Choroid plexus epithelial cell (primary cell): Measurements from ENCODE around the gene NEMF.

Experiments used
- DNase-seq: peaks from one replicate; pipeline ENCODE4 v3.0.0-alpha.2; 2010; ENCODE audit warnings: low read depth
- H3K4me3 ChIP-seq: 2 replicates; pipeline ENCODE4 v1.5.1; 2011; ENCODE audit warnings: low read depth, mild to moderate bottlenecking, control low read depth, low read length, moderate library complexity
- CTCF ChIP-seq: conservative IDR thresholded peaks from 2 replicates; pipeline ENCODE4 v1.5.1; 2011; ENCODE audit warnings: low read depth, mild to moderate bottlenecking, control low read depth, inconsistent platforms, low read length, moderate library complexity

NEMF gene

GRCh38 chr14:49870908-49871307 lies 18.3 kb upstream of the NEMF start:
- no peak for DNase-seq
- TF ChIP-seq CTCF: no peak

GRCh38 chr14:49868720-49869114 lies 16.1 kb upstream of the NEMF start:
- peak overlapping the region; percentile 70 for H3K4me3 ChIP-seq
- no peak for DNase-seq
- no peak for TF ChIP-seq CTCF

More at GRCh38 chr14:49870908-49871307, 18.3 kb upstream of the NEMF start:
- H3K4me3 ChIP-seq: no peak overlapping the region

GRCh38 chr14:49867831-49868719 lies 15.5 kb upstream of the NEMF start:
- peak overlapping the region; percentile 70 for H3K4me3 ChIP-seq
- DNase-seq: peak; percentile 96
- no peak for TF ChIP-seq CTCF

- peak; percentile 96 for TF ChIP-seq CTCF
- peak; percentile 80 for DNase-seq
- H3K4me3 ChIP-seq: no peak overlapping the region
Measured at GRCh38 chr14:49865431-49865859, 12.9 kb upstream of the NEMF start.

GRCh38 chr14:49863487-49864281 lies 11.1 kb upstream of the NEMF start:
- H3K4me3 ChIP-seq: peak overlapping the region; percentile 77
- TF ChIP-seq CTCF: no peak
- DNase-seq: peak; percentile 30

GRCh38 chr14:49862089-49862673 lies 9.6 kb upstream of the NEMF start:
- H3K4me3 ChIP-seq: peak overlapping the region; percentile 75
- peak; percentile 94 for DNase-seq
- TF ChIP-seq CTCF: peak; percentile 100
